GM21825 (cell line): ENCODE results near the gene EIF2S3B.
A peak's percentile ranks its signal among the peaks of the same experiment; 100 is the strongest.
"Not testable (repeated sequence)": the region's sequence is repeated elsewhere in the genome, so short reads cannot be mapped to it uniquely, and the experiment has no call there.

Experiments used
- ATAC-seq: cut with Tn5 transposase; IDR thresholded peaks from one replicate; pipeline ENCODE4 v1.9.1; 2021; ENCODE audit warnings: mild to moderate bottlenecking, moderate library complexity; ENCODE audit not compliant: unreplicated experiment

Gene EIF2S3B

DNA sequence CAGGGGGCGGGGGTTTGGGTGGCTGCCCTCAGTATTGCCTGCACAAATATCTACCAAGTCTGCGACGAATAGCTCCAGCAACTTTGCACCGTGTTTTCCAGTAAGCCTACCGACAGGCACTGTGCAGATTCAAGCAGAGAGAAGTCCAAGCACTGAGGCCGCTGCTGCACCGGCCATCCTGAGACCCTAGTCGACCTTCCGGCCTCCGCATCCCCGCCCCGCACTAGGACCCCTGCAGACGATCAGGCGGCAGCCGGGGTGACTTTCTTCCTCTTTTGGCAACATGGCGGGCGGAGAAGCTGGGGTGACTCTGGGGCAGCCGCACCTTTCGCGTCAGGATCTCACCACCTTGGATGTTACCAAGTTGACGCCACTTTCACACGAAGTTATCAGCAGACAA is at the start of gene EIF2S3B:
Gene EIF2S3B (plus strand): TSS at position 271 of the 400 bp plus-strand sequence. CDS start 13 bp downstream, at position 284.
- no peak for ATAC-seq

DNA sequence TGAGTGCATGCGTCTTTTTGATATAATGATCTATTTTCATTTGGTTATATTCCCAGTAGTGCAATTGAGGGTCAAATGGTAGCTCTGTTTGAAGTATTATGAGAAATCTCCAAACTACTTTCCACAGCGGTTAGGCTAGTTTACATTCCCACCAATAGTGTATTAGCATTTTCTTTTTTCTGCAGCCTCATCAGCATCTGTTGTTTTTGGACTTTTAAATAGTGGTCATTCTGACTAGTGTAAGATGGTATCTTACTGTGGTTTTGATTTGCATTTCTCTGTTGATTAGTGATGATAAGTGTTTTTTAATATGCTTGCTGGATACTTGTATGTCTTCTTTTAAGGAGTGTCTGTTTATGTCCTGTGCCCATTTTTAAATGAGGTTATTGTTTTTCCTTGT is 48.8 kb upstream of the EIF2S3B start:
- ATAC-seq = no peak

DNA sequence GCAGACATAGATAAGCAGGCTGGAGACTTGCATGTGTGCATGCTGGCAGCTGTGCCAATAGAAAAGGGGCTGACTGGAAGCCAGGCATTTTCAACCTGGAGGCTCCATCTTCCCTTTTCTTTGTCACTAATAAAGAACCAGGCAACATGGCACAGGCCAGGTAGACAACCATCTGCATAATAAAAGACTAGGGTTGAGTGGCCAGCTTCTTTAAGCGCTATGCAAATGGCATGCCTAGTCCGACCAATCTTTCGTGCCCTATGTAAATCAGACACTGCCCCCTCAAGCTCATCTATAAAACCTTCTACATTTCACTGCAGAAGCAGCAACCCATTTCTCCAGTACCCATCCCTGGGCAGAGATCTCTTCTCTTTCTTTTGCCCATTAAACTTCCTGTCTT is 47.9 kb upstream of the EIF2S3B start:
- no peak for ATAC-seq

DNA sequence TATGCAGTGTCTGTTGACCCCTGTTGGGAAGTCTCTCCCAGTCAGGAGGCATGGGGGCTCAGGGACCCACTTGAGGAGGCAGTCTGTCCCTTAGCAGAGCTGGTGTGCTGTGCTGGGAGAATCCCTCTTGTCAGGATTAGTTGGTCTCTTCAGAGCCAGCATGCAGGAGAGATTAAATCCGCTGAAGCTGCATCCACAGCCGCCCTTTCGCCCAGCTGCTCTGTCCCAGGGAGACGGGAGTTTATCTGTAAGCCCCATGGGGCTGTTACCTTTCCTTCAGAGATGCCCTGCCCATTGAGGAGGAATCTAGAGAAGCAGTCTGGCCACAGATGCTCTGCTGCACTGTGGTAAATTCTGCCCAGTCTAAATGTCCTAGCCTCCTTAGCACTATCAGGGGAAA is 39.4 kb upstream of the EIF2S3B start:
- no peak for ATAC-seq

DNA sequence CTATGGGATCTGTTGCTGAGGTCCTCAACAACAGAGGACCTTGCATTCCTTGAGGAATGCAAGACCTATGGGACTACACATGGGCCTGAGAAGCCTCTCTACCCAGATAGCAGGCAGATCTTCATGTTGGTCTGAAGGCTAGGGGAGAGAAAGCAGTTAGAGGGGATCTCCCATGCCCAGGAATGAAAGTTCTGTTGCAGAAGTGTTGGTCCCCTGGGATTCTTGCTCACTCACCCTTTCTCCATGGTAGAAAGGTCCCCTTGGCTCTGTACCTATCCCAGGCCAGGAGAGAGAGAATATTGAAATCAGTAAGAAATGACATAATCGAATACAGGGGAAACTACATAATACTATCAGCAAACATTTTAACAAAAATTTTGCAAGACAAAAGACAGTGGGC is 36.0 kb upstream of the EIF2S3B start:
- ATAC-seq = no peak

DNA sequence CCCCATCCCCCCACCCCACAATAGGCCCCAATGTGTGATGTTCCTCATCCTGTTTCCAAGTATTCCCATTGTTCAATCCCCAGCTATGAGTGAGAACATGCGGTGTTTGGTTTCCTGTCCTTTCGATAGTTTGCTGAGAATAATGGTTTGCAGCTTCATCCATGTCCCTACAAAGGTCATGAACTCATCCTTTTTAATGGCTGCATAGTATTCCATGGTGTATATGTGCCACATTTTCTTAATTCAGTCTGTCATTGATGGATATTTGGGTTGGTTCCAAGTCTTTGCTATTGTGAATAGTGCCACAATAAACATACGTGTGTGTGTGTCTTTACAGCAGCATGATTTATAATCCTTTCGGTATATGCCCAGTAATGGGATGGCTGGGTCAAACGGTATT is 32.9 kb upstream of the EIF2S3B start:
- ATAC-seq = not testable (repeated sequence)

DNA sequence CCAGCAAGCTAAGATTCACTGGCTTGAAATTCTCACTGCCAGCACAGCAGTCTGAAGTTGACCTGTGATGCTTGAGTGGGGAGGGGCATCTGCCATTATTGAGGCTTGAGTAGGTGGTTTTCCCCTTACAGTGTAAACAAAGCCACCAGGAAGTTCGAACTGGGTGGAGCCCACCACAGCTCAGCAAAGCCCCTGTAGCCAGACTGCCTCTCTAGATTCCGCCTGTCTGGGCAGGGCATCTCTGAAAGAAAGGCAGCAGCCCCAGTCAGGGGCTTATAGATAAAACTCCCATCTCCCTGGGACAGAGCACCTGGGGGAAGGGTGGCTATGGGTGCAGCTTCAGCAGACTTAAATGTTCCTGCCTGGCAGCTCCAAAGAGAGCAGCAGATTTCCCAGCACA is 23.8 kb upstream of the EIF2S3B start:
- ATAC-seq = not testable (repeated sequence)

DNA sequence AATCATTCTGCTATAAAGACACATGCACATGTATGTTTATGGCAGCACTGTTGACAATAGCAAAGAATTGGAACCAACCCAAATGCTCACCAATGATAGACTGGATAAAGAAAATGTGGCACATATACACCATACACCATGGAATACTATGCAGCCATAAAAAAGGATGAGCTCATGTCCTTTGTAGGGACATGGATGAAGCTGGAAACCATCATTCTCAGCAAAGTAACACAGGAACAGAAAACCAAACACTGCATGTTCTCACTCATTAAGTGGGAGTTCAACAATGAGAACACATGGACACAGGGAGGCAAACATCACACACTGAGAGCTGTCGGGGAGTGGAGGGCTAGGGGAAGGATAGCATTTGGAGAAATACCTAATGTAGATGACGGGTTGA is 18.4 kb upstream of the EIF2S3B start:
- ATAC-seq = not testable (repeated sequence)

DNA sequence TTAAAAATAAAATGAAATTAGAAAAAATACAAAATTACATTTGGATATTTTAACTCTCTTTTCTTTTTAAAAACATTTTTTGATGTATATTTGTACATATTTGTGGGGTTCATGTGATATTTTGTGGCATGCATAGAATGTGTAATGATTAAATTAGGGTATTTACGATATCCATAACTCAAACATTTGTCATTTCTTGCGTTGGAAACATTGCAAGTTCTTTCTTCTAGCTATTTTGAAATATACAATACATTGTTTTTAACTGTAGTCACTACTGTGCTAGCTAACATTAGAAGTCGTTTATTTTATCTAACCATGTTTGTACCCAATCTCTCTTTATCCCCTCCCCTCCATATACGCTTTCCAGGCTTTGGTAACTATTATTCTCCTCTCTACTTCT is 13.9 kb upstream of the EIF2S3B start:
- no peak for ATAC-seq

DNA sequence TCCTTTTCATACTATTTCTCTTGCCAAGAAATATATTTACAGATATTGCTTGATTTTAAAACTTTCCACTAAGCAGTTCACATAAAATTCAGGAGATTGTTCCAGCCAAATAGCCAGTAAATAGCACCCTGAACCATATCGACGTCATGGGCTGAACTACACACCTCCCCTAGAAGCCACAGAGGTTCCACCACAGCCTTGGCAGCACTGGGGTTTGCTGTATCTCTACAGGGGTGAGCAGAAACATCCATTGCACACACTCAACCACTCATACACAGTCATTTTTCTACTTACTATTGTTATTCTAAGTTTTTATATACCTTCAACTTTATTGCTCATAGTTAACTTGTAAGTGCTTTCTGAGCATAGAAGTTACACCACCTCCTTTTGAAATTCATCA is 8.1 kb upstream of the EIF2S3B start:
- ATAC-seq = no peak

DNA sequence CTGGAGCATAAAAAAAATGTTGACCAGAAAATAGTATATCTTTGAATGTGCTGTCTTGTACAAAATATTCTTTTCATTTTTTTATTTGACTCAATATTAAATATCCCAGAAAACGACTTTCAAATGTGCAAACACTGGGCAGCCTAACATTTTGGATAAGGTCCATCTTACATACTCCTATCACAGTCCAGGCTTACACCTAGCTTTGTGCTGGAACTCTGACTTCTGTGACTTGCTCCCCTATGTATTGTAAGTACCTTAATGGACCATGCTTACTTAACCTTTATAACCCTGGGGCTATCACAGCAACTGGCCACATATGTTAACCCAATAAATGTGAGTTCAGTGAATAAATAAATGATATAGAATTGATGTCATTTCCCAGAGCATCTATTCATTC is 7.6 kb upstream of the EIF2S3B start:
- ATAC-seq = no peak

DNA sequence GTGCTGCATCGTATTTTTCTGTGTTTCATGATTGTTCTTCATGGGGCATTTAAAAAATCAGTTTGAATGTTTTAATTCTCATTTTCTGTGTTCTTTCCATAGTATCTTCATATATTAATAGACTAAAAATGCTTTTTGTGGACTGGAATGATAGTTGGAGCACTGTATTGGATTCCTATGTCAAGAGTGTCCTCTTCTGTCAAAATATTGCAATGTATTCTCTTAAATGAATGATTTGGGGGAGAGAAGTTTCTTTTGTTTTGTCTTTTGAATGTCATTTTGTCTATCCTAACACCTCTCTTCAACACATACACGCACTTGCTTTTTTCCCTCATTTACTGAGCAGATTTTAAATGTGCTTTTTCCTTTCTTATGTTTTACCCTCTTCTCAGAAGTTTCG is 4.7 kb upstream of the EIF2S3B start:
- ATAC-seq = no peak

DNA sequence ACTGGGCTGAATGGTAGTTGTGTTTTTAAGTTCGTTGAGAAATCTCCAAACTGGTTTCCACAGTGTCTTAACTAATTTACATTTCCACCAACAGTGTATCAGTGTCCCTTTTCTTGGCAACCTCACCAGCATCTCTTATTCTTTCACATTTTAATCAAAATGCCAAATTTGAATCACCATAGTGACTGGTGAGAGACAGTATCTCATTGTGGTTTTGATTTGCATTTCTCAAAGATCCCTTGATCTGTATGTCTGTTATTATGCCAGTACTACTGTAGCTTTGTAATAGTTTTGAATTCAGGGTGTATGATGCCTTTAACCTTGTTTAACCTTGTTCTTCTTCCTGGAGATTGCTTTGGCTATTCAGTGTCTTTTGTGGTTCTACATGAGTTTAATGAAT is 2.2 kb upstream of the EIF2S3B start:
- no peak for ATAC-seq

DNA sequence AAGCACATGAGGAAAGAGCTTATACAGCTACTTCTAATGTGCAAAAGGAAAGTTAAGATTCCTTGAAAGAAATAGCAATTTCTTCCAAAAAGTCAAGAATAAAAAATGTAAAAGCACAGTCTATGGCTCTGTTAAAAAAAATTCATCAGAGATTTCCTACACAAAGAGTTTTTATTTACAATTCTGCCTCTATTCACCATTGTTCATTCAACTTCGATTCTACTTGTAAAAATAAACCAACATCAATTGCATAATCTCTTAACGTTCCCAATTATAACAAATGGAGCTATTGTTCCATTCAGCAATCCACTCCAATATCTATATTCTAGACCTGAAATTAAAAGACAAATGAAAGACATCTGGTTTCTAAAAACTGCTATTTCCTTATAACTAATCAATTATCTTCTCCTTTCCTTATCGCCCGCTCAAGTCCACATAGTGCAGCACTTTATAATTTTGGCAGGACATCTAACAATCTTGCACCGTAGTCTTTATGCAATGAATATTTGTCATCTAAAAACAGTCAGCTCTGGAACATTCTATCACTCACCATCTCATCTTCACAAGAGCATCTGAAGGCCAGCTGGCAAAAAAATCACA is 6.2 kb downstream of the EIF2S3B start:
- ATAC-seq = no peak

DNA sequence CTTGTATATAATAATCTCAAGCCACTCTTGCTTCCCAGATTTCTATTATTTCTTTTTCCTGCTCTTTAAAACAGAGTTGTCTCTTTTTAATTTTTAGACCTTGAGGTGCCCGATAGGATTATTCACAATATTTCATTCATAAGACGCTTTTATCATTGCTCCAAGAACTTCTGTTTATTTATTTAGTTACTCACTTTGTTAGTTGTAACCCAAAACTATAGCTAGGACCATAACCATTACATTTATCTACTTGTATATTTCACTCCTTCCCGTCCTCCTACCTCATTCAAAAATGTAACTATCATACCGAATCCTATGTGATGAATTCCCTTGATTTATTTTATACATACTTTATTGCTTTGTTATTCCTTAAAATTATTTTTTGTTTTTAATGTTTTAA is 7.1 kb downstream of the EIF2S3B start:
- ATAC-seq = no peak

DNA sequence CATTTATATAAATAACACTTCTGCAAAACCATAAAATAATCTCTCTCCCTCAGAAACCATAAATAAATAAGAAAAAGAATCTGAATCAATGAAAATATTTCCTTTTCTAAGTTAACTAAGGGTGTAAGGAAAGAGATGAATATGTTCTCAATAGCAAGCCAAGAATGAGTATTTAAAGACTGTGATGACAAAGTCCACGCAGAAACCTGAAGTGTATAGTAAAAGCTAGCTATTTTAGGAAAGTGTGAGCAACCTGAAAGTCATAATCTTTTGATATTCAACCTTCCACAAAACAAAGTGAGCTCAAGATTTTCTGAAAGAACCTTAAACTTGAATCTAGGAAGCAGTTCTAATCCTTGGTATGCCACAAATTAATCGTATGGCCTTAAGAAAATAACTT is 15.9 kb downstream of the EIF2S3B start:
- no peak for ATAC-seq

DNA sequence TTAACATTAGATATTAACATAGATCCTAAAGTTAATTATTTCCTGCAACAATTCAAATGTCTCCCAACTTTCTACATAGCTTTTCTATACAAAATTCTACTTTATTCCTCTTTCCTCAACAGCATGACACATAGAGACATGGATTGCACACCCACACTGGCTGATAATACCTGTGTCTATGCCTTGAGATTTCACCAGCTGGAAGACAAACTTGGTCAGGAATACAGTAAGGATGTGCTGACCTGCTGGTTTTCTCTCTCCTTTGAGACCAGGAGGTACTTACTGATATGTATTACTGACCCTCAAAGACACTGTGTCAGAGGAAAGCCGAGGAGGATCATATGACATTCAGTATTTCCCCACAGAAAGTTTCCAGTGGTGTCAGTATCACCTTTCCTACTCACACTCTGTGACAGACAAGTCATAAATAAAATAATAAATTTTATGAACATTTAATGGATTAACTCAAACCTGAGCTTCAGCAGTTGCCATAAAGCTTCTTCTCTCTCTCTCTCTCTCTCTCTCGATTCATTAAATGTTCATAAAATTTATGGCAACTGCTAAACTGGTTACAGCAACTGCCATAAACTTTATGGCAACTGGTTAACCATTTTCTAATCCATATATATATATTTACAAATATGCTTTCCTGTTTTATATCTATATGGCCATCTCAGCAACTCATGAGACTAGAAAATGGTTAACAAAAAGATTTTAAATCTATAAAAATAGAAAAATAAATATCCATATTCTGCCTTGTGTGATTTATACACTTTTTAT is 22.7 kb downstream of the EIF2S3B start:
- ATAC-seq = no peak

DNA sequence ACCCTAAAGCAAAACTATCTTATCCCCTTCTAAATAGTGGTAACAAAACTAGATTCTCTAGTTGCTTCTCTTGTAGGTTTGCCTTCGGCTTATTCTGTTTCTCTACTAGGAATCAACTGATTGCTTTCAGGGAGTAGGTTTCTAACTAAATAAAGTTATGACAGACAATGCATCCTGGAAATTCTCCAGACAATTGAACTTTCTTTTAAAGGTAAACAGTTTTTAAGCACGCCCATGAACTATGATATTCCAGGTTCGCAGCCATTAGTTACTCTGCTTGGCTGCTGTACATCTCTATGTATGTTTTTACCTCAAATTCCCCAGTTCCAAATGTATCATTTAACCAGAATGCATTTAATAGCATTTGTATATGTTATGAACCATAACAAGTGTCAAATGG is 23.9 kb downstream of the EIF2S3B start:
- ATAC-seq = no peak

DNA sequence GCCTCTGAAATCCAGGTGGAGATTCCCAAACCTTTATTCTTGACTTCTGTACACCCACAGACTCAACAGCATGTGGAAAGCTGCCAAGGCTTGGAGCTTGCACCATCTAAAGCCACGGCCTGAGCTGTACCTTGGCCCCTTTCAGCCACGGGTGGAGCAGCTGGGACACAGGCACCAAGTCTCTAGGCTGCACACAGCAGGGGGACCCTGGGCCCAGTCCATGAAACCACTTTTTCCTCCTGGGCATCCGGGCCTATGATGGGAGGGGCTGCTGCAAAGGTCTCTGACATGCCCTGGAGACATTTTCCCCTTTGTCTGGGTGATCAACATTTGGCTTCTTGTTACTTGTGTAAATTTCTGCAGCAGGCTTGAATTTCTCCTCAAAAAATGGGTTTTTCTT is 32.0 kb downstream of the EIF2S3B start:
- no peak for ATAC-seq

DNA sequence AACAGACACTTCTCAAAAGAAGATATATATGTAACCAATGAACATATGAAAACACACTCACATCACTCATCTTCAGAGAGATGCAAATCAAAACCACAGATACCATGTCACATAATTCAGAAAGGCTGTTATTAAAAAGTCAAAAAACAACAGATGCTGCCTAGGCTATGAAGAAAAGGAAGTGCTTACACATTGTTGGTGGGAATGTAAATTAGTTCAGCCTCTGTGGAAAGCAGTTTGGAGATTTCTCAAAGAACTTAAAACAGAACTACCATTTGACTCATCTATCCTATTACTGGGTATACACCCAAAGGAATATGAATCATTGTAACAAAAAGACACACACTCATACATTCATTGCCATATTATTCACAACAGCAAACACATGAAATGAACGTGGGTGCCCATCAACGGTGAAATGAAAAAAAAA is 35.1 kb downstream of the EIF2S3B start:
- ATAC-seq = peak; percentile 91

DNA sequence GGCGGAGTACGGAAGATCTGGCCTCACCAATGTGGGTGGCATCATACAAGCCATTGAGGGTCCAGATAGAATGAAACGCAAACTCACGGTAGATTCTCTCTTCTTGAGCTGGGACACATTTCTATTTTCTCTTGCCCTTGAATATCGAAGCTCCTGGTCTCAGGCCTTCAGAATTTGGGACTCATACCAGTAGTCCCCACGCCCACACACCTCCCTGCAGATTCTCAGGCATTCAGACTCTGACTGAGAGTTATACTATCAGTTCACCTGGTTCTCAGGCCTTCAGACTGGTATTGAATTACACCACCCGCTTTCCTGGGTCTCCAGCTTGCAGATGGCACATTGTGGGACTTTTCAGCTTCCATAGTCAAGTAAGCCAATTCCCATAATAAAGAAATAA is 37.8 kb downstream of the EIF2S3B start:
- ATAC-seq = no peak

DNA sequence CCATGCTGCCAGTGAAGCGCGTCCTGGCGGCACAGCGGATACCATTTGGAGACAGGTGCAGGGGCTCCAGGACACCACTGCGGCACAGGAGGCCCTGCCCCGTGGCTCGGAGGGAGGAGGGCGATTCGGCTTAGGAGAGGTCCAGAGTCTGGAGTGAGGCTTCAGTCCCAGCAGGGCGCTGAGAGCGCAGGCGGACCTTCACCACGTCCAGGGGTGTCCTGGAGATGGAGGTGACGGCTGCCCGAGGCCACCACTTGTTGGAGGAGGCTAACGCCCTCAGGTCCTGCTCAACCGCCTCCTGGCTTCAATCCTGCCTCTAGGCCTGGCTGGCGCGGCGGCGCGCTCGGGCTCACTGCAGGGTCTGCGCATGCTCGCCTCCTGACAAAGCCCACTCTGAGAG is 45.7 kb downstream of the EIF2S3B start:
- ATAC-seq = no peak

DNA sequence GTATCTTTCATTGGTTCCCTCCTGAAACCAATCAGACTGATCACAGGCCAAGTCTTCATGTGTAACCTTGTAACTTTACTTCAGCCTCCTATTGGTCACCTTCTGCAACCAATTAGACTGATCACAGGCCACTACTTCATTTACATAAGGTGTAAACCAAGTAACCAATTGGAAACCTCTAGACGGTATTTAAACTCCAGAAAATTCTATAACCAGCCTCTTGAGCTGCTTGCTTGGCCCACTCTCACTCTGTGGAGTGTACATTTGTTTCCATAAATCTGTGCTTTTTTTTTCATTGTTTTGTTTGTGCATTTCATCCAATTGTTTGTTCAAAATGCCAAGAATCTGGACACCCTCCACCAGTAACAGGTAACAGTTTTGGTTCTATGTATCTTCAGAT is 47.5 kb downstream of the EIF2S3B start:
- ATAC-seq = no peak
